Measurements from ENCODE around the gene NOL9. TPM values are rescaled to one million over a fixed set of nuclear protein-coding genes. Genes with fewer than 3 reads are reported as not detected.
A peak's percentile ranks its signal among the peaks of the same experiment; 100 is the strongest.
"Not testable (repeated sequence)": the region's sequence is repeated elsewhere in the genome, so short reads cannot be mapped to it uniquely, and the experiment has no call there.

NOL9 gene
- total RNA-seq, 1 donor from 2014 or later, result 14.2 TPM

DNA sequence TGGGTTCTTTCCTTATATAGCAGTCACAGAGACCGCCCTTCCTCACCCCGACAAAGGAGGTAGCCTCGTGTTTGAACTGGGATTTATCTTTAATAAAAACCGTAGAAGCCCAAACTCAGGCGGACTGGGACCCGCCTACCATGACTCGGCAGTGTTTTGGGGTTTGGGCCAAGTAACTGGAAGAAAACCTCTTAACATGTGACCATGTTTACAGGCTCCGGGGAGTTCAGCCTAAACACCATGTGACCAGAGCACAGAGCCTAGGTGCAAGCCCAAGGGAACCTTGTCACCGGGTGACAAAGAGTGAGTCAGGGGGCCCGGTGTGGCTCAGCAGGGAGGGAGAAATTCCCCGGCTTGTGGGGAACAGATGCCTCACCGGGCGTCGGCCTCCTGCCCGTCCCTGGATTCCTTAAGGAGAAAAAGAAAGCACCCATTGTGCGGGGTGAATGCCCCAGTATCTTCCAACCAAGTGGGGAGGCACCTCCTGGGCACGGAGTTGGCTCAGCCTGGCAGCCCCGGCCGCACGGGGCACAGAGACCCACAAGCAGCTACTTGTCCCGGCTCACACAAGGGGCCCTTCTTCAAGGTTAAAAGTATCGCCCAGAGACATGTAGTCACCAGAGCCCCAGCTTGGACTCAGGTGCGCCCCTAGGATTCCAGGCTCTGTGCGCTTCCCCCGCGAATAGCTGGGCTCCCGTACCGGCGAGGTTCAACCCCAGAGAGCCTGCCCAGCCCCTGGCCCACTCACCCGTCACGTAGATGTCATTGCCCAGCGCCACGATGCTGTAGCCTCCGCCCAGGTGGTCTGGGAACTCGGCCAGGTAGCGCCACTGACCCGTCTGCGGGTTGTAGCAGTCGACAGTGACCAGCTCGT lies 47.0 kb upstream of the NOL9 start:
- FAIRE-seq (no peak), DNase-seq (ENCODE audit: low read depth) (peak; percentile 98)
- peaks cover 29% of the 10 kb centered on the region for H3K36me3 ChIP-seq (ENCODE audit: control insufficient read depth, insufficient read depth, low read length)
- H3K4me3 ChIP-seq (ENCODE audit: low read depth, low read length), result peak overlapping the region; percentile 99
- H3K27me3 ChIP-seq (ENCODE audit: control insufficient read depth, insufficient read depth, low read length), result no peaks in the 10 kb centered on the region
- TF ChIP-seq, protein P1, sequence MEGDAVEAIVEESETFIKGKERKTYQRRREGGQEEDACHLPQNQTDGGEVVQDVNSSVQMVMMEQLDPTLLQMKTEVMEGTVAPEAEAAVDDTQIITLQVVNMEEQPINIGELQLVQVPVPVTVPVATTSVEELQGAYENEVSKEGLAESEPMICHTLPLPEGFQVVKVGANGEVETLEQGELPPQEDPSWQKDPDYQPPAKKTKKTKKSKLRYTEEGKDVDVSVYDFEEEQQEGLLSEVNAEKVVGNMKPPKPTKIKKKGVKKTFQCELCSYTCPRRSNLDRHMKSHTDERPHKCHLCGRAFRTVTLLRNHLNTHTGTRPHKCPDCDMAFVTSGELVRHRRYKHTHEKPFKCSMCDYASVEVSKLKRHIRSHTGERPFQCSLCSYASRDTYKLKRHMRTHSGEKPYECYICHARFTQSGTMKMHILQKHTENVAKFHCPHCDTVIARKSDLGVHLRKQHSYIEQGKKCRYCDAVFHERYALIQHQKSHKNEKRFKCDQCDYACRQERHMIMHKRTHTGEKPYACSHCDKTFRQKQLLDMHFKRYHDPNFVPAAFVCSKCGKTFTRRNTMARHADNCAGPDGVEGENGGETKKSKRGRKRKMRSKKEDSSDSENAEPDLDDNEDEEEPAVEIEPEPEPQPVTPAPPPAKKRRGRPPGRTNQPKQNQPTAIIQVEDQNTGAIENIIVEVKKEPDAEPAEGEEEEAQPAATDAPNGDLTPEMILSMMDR (IDR thresholded peaks at IDR 0.05; ENCODE audit: insufficient read depth, low read length, severe bottlenecking), result peak; percentile 25

DNA sequence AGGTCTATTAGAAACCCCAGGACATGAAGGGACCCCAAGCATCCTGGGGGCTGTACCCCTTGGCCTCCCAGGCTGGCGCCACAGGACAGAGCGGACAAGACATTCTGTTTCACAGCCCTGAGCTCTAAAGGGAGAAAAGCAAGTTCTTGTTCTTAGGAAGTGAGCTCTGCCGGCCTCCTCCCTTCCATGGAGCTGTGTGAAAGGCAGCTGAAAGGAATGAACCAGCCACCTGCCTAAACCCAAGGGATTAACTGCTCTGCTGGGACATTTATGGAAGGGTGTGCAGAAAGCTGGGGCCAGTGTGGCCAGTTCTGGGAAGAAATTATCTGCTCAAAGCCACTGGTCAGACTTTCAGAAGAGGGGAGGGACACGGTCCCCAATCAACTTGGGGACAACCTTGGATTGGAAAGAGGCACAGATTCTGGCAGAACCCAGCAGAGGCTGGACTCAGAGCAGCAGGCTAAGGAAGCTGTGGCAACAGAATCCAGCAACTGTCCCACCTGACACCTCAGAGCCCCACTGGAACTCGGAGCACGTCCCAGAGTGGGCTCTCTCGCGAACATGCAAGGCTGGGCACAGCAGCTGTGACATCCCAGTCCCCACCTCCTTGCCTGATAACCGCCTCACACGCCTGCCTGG lies 46.2 kb upstream of the NOL9 start:
- Histone ChIP-seq H3K27me3 (ENCODE audit: control insufficient read depth, insufficient read depth, low read length) (no peaks in the 10 kb centered on the region), H3K4me3 (ENCODE audit: low read depth, low read length) (peak overlapping the region; percentile 99), H3K36me3 (ENCODE audit: control insufficient read depth, insufficient read depth, low read length) (peaks cover 35% of the 10 kb centered on the region)
- DNase-seq (ENCODE audit: low read depth) (peak; percentile 22), FAIRE-seq (no peak)
- TF ChIP-seq, protein P1 (IDR thresholded peaks at IDR 0.05; ENCODE audit: insufficient read depth, low read length, severe bottlenecking), result no peak

DNA sequence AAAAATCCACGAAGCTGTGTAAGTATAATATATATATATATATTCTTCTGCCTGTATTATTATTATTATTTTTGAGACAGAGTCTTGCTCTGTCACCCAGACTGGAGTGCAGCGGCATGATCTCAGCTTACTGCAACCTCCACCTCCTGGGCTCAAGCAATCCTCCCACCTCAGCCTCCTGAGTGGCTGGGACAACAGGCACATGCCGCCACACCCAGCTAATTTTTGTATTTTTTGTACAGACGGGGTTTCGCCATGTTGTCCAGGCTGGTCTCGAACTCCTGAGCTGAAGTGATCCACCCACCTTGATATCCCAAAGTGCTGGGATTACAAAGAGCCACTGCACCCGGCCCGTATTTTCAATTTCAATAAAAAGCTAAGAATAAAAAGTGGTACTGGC lies 45.7 kb upstream of the NOL9 start:
- FAIRE-seq, result not testable (repeated sequence)
- peaks cover 40% of the 10 kb centered on the region for H3K36me3 ChIP-seq (ENCODE audit: control insufficient read depth, insufficient read depth, low read length)

GRCh38 chr1:6599141-6599975 lies 45.0 kb upstream of the NOL9 start:
- TF ChIP-seq, protein P1 (IDR thresholded peaks at IDR 0.05; ENCODE audit: insufficient read depth, low read length, severe bottlenecking), result peak; percentile 18
- no peaks in the 10 kb centered on the region for H3K27me3 ChIP-seq (ENCODE audit: control insufficient read depth, insufficient read depth, low read length)
- peak overlapping the region; percentile 99 for H3K4me3 ChIP-seq (ENCODE audit: low read depth, low read length)
- DNase-seq (ENCODE audit: low read depth) (peak; percentile 86), FAIRE-seq (no peak)
- peaks cover 42% of the 10 kb centered on the region for H3K36me3 ChIP-seq (ENCODE audit: control insufficient read depth, insufficient read depth, low read length)

More for the DNA sequence above, 45.7 kb upstream of the NOL9 start:
- H3K27me3 ChIP-seq (ENCODE audit: control insufficient read depth, insufficient read depth, low read length); DNase-seq (ENCODE audit: low read depth): not testable (repeated sequence)
- H3K4me3 ChIP-seq (ENCODE audit: low read depth, low read length), result peak overlapping the region; percentile 99

GRCh38 chr1:6597777-6598131 lies 43.4 kb upstream of the NOL9 start:
- no peak for FAIRE-seq
- DNase-seq (ENCODE audit: low read depth), result no peak
- H3K36me3 ChIP-seq (ENCODE audit: control insufficient read depth, insufficient read depth, low read length), result peaks cover 52% of the 10 kb centered on the region
- no peak overlapping the region for H3K4me3 ChIP-seq (ENCODE audit: low read depth, low read length)
- TF ChIP-seq, protein P1 (IDR thresholded peaks at IDR 0.05; ENCODE audit: insufficient read depth, low read length, severe bottlenecking), result no peak
- H3K27me3 ChIP-seq (ENCODE audit: control insufficient read depth, insufficient read depth, low read length), result no peaks in the 10 kb centered on the region

All from bronchial epithelial cell (primary cell).